Measurements from ENCODE around the gene EFNB1.

DNA sequence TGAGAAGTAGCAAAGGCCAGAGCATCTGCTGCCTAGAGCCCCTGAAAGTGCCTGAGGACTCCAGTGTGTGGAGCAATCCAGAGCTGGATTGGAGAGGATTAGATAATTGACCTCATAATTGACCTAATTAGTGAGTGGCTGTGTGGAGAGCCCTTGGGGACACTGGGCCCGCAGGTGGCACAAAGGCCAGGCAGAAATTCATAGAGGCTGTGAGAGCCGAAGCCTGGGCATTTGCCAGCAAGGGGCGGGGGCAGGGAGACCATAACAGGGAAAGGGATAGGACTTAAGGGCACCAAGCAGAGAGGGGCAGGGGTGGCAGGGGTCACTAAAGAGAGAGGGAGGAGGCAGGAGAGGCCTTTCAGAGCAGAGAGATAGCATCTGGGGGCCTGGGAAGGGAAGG is 45.3 kb downstream of the EFNB1 start:
- TF ChIP-seq, protein P1, sequence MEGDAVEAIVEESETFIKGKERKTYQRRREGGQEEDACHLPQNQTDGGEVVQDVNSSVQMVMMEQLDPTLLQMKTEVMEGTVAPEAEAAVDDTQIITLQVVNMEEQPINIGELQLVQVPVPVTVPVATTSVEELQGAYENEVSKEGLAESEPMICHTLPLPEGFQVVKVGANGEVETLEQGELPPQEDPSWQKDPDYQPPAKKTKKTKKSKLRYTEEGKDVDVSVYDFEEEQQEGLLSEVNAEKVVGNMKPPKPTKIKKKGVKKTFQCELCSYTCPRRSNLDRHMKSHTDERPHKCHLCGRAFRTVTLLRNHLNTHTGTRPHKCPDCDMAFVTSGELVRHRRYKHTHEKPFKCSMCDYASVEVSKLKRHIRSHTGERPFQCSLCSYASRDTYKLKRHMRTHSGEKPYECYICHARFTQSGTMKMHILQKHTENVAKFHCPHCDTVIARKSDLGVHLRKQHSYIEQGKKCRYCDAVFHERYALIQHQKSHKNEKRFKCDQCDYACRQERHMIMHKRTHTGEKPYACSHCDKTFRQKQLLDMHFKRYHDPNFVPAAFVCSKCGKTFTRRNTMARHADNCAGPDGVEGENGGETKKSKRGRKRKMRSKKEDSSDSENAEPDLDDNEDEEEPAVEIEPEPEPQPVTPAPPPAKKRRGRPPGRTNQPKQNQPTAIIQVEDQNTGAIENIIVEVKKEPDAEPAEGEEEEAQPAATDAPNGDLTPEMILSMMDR (IDR thresholded peaks at IDR 0.05 in 4 of 5, conservative IDR thresholded peaks at IDR 0.05 in 1 of 5): no peak
- TF ChIP-seq POLR2A (IDR thresholded peaks at IDR 0.05): no peak

Measured in gastrocnemius medialis (tissue), 4 donors.